Heart right ventricle (tissue), 16 donors: ENCODE data around the gene SCN2A. TPM values are rescaled to one million over a fixed set of nuclear protein-coding genes. Genes with fewer than 3 reads are reported as not detected.

Experiments
- ATAC-seq, 8 donors: fragments of 200-7000 bp; cut with Tn5 transposase; one replicate each; pipeline ENCODE4 v1.9.1; 2020; ENCODE audit warnings: mild to moderate bottlenecking in 8 of 8, moderate library complexity in 8 of 8, moderate number of reproducible peaks in 1 of 8
- DNase-seq, 2 donors: peaks; one replicate each; pipeline ENCODE4 v3.0.0-alpha.2; 2020
- H3K27ac ChIP-seq, 10 donors: fragments of 200-600 bp; sonication (generic) in 2 of 10; one replicate each; pipeline versions ENCODE4 v1.5.0 to v1.8.0; 2020 to 2022; ENCODE audit warnings: mild to moderate bottlenecking in 3 of 10
- H3K27me3 ChIP-seq, 7 donors: fragments of 200-600 bp; one replicate each; pipeline ENCODE4 v1.8.0; 2021 to 2022; ENCODE audit warnings: mild to moderate bottlenecking in 2 of 7
- H3K36me3 ChIP-seq, 9 donors: fragments of 200-600 bp; sonication (generic) in 1 of 9; one replicate each; pipeline versions ENCODE4 v1.5.0 to v1.8.0; 2020 to 2022; ENCODE audit warnings: mild to moderate bottlenecking in 2 of 9
- H3K4me1 ChIP-seq, 9 donors: fragments of 200-600 bp; sonication (generic) in 1 of 9; one replicate each; pipeline versions ENCODE4 v1.5.0 to v1.8.0; 2020 to 2022; ENCODE audit warnings: mild to moderate bottlenecking in 4 of 9
- H3K4me3 ChIP-seq, 10 donors: fragments of 200-600 bp; sonication (generic) in 2 of 10; one replicate each; pipeline versions ENCODE4 v1.5.0 to v1.8.0; 2020 to 2022; ENCODE audit warnings: mild to moderate bottlenecking in 7 of 10, moderate library complexity in 2 of 10
- H3K9me3 ChIP-seq, 11 donors: fragments of 200-600 bp in 10 of 11; sonication (generic) in 2 of 11; one replicate each; pipeline versions ENCODE4 v1.5.0 to v1.8.0; 2013 to 2022; ENCODE audit warnings: mild to moderate bottlenecking in 2 of 11, control low read depth in 1 of 11, moderate library complexity in 1 of 11
- CTCF ChIP-seq, 9 donors: fragments of 200-600 bp; sonication (generic) in 2 of 9; IDR thresholded peaks; one replicate each; pipeline versions ENCODE4 v1.5.0 to v1.8.0; 2021 to 2022; ENCODE audit warnings: antibody characterized with exemption in 9 of 9, mild to moderate bottlenecking in 5 of 9, moderate library complexity in 1 of 9
- WGBS, 2 donors: extraction: QIAGEN DNeasy Blood & Tissue Kit; methylation state at CpG; one replicate each; pipeline ENCODE4 v1.1.7; 2013; ENCODE audit warnings: inconsistent platforms in 1 of 2; 5-methylcytosine and 5-hydroxymethylcytosine counted together
- intact Hi-C, 10 donors: fragments of 100-400 bp; cut with DNase I; formaldehyde crosslinking; loops; one replicate each; pipeline versions ENCODE4 v1.11.1 to v1.14.2; 2022
- polyA plus RNA-seq, 2 donors: library from polyadenylated mRNA; stranded (reverse); fragments of 200-250 nt; gene quantifications; one replicate each; pipeline ENCODE4 v1.2.3, GENCODE V29; 2013
- total RNA-seq, 10 donors: library from RNA; stranded (reverse); fragmentation: NEBNext Ultra II Directional in 3 of 10; extraction: Animal tissue kit (Norgen Biotek cat#: 25700) in 3 of 10; gene quantifications; one replicate each; pipeline versions ENCODE4 v1.2.1 to v1.2.4, GENCODE V29; 2021 to 2023
- donor health status: Arrhythmogenic right ventricular cardiomyopathy.
- donor health status: ischemic (EF 13 %, LVEDD 7.1; RV severe dilation, severe dysfunction).
- donor health status: healthy with polysubstance abuse.
- donor health status: DM: no; HTN: yes; CAD: no.
- donor health status: DM: no; HTN: no; CAD: no.
- donor health status: ischemic (EF 25% LVEDD 6.9; RV normal size, moderate dysfunction).
- donor health status: ischemic (EF 25% LVEDD 5.7; RV mildly dilated, moderate dysfunction).
- donor health status: healthy.
- donor health status: DM: yes; HTN: yes; CAD: no.
- donor health status: Ischemic cardiomyopathy.
- donor health status: ischemic (EF 35%, LVEDD 5.7; RV mildly dilated, moderate dysfunction).
- donor health status: nonischemic (EF 11% LVEDD 7.7; RV severe dilation, severe dysfunction).
- donor health status: DM: yes; HTN: yes; CAD: no.
- donor health status: PGD.
- donor health status: ischemic (EF 29% LVEDD 5.4; RV normal size, mild dysfunction).
- donor health status: nonischemic (EF 23%, LVEDD 6.1; RV moderate dilation, normal function).

SCN2A gene
- total and polyA plus RNA-seq, 12 donors: 0.01 to 0.26 (median 0.07) TPM; not detected in 2

GRCh38 chr2:165203689-165204559, 35.3 kb upstream of the SCN2A start, which contains the start of gene SCN3A:
TSS of gene SCN3A (minus strand) at chr2:165204050. CDS start at chr2:165176394, 27,656 bp downstream.
- DNase-seq (peak; percentile 6 to 10), ATAC-seq (peak in 1 of 8 donors; percentile 19)
- Histone ChIP-seq H3K36me3 (no peaks in the 10 kb centered on the region), H3K27me3 (no peaks in the 10 kb centered on the region), H3K4me3 (peak within 1 kb of the TSS in 7 of 10 donors; percentile 1 to 37 (median 18)), H3K9me3 (no peaks in the 10 kb centered on the region), H3K27ac (no peak within 1 kb of the TSS), H3K4me1 (no peaks in the 10 kb centered on the region)
- intact Hi-C loops: loop anchor here in 9 of 10 donors (1.0 to 5.0 kb wide), 7 partner anchors 187 to 211 kb away; no protein-coding TSS in a partner anchor
- peak; percentile 35 to 83 (median 73) for TF ChIP-seq CTCF (IDR thresholded peaks at IDR 0.05)
- WGBS, 2 donors: 20 to 22% methylated on average over 8 of the region's 8 CpGs

- H3K27ac ChIP-seq: no peak overlapping the region
- DNase-seq: no peak
- H3K9me3 ChIP-seq: no peaks in the 10 kb centered on the region
- intact Hi-C loops: loop anchor here in 3 of 10 donors (2.0 to 5.0 kb wide), 4 partner anchors 64 to 213 kb away; no protein-coding TSS in a partner anchor
- 72 to 87% methylated on average over 2 of the region's 2 CpGs for WGBS, 2 donors
- H3K36me3 ChIP-seq: no peaks in the 10 kb centered on the region
- no peaks in the 10 kb centered on the region for H3K4me1 ChIP-seq
- no peak for TF ChIP-seq CTCF (IDR thresholded peaks at IDR 0.05)
- no peaks in the 10 kb centered on the region for H3K27me3 ChIP-seq
- H3K4me3 ChIP-seq: no peak overlapping the region
- ATAC-seq: no peak
These were observed 33.3 kb upstream of the SCN2A start for GRCh38 chr2:165205865-165206264.

GRCh38 chr2:165208094-165208493, 31.1 kb upstream of the SCN2A start:
- no peaks in the 10 kb centered on the region for H3K27me3 ChIP-seq
- ATAC-seq: no peak
- H3K36me3 ChIP-seq: no peaks in the 10 kb centered on the region
- H3K4me1 ChIP-seq: no peaks in the 10 kb centered on the region
- no peak for TF ChIP-seq CTCF (IDR thresholded peaks at IDR 0.05)
- no peak overlapping the region for H3K4me3 ChIP-seq
- H3K27ac ChIP-seq: no peak overlapping the region
- intact Hi-C loops: loop anchor here in 1 of 10 donors (5.0 kb wide), 1 partner anchor 66 kb away; no protein-coding TSS in a partner anchor
- no peaks in the 10 kb centered on the region for H3K9me3 ChIP-seq
- 64 to 71% methylated on average over 1 of the region's 1 CpG for WGBS, 2 donors
- DNase-seq: no peak

- TF ChIP-seq CTCF (IDR thresholded peaks at IDR 0.05): no peak
- no peaks in the 10 kb centered on the region for H3K9me3 ChIP-seq
- no peak for ATAC-seq
These were observed 25.1 kb upstream of the SCN2A start for GRCh38 chr2:165214093-165214492.

More at GRCh38 chr2:165214093-165214492, 25.1 kb upstream of the SCN2A start:
- Histone ChIP-seq H3K4me3 (no peak overlapping the region), H3K27ac (no peak overlapping the region), H3K36me3 (no peaks in the 10 kb centered on the region), H3K4me1 (no peaks in the 10 kb centered on the region), H3K27me3 (peaks cover 0 to 4% (median 0%) of the 10 kb centered on the region in 7 donors)
- intact Hi-C loops: no loop called here
- 36 to 38% methylated on average over 1 of the region's 1 CpG for WGBS, 2 donors
- DNase-seq: no peak
